Liver (tissue), 2 donors: Measurements from ENCODE around the gene JMJD1C.

Experiments used
- YY1 ChIP-seq: IDR thresholded peaks from 2 replicates; pipeline ENCODE4 v1.6.1; 2016; ENCODE audit warnings: antibody characterized with exemption, mild to moderate bottlenecking
- TF ChIP-seq, protein P1 (sequence below): fragments of 150-350 bp; IDR thresholded peaks from 2 replicates; pipeline ENCODE4 v1.5.1; 2017; ENCODE audit warnings: improper control_type of control experiment, low read depth, low read length; ENCODE audit not compliant: missing input control
- donor health status: healthy.

DNA sequence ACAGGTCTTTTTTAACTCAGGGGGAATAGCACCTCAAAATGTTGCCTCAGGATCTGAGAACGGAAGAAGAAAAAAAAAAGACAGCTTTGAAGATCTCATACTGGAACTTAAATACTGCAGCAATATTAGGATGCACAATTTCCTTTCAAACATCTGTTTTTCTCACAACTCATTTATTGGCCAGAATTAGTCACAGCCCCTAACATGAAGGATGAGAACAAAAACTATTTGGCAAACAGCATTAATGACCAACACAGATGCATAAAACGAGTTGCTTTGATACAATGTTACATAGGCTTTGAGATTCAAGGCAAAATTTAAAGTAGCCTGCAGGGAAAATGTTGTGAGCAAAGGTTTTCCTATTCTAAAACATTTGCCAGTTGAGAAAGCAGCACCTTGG is 36.5 kb downstream of the JMJD1C start:
- TF ChIP-seq, protein P1, sequence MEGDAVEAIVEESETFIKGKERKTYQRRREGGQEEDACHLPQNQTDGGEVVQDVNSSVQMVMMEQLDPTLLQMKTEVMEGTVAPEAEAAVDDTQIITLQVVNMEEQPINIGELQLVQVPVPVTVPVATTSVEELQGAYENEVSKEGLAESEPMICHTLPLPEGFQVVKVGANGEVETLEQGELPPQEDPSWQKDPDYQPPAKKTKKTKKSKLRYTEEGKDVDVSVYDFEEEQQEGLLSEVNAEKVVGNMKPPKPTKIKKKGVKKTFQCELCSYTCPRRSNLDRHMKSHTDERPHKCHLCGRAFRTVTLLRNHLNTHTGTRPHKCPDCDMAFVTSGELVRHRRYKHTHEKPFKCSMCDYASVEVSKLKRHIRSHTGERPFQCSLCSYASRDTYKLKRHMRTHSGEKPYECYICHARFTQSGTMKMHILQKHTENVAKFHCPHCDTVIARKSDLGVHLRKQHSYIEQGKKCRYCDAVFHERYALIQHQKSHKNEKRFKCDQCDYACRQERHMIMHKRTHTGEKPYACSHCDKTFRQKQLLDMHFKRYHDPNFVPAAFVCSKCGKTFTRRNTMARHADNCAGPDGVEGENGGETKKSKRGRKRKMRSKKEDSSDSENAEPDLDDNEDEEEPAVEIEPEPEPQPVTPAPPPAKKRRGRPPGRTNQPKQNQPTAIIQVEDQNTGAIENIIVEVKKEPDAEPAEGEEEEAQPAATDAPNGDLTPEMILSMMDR = no peak
- no peak for TF ChIP-seq YY1
